ENCODE data around the gene CCDC88B. TPM values are rescaled to one million over a fixed set of nuclear protein-coding genes. Genes with fewer than 3 reads are reported as not detected.
A peak's percentile ranks its signal among the peaks of the same experiment; 100 is the strongest.

Gene CCDC88B
- total and polyA plus RNA-seq, 9 of the 15 experiments (the other 6 are each of a cell fraction or from before 2014, with no cell fraction given), result 0.13 to 18.1 (median 7.9) TPM

- no peak overlapping the region for H3K4me2 ChIP-seq (ENCODE audit: insufficient read depth, low read length)
- no peaks in the 10 kb centered on the region for H3K36me3 ChIP-seq (ENCODE audit: control insufficient read depth, insufficient read depth, low read length)
- peaks cover 2% of the 10 kb centered on the region for H3K9me1 ChIP-seq (ENCODE audit: control insufficient read depth, insufficient read depth, low read length)
- peaks cover 38 to 75% of the 10 kb centered on the region in 2 experiments; a peak in 4 of 5 replicates for H3K27me3 ChIP-seq (ENCODE audit: control insufficient read depth in 2 of 2, insufficient read depth in 2 of 2, low read length in 2 of 2)
- no peak overlapping the region for H3K27ac ChIP-seq (ENCODE audit: extremely low read depth, low read depth, low read length)
- intact Hi-C loops (cut with micrococcal nuclease) (no loop called here), in situ Hi-C loops (cut with MboI) (no loop called here)
- WGBS (ENCODE audit: insufficient coverage, low coverage, missing lambda C conversion rate), result 0% methylated on average over 2 of the region's 2 CpGs
- TF ChIP-seq ZSCAN32 (CRISPR knock-in tag; IDR thresholded peaks at IDR 0.05) (no peak), SMARCC2 (IDR thresholded peaks at IDR 0.05; ENCODE audit: low read depth) (no peak), EGR1 (conservative IDR thresholded peaks at IDR 0.05) (no peak), POU5F1 (IDR thresholded peaks at IDR 0.05; ENCODE audit: borderline replicate concordance, low read depth, low read length, partially characterized antibody) (no peak), ZFP36 (IDR thresholded peaks at IDR 0.05; ENCODE audit: low read depth, low read length, partially characterized antibody) (peak; percentile 72), RBM25 (IDR thresholded peaks at IDR 0.05; ENCODE audit: low read depth, low read length, severe bottlenecking) (peak; percentile 44), KLF1 (tag; IDR thresholded peaks at IDR 0.05) (no peak), MAFG (tag; conservative IDR thresholded peaks at IDR 0.05) (no peak), ZBTB34 (CRISPR knock-in tag; IDR thresholded peaks at IDR 0.05) (no peak), L3MBTL2 (IDR thresholded peaks at IDR 0.05) (no peak), FOXA1 (IDR thresholded peaks at IDR 0.05; ENCODE audit: borderline replicate concordance) (no peak), ZKSCAN8 (CRISPR knock-in tag; IDR thresholded peaks at IDR 0.05) (no peak), MBD1 (CRISPR knock-in tag; IDR thresholded peaks at IDR 0.05) (no peak), CTBP1 (IDR thresholded peaks at IDR 0.05; ENCODE audit: borderline replicate concordance) (no peak)
- H3K9me3 ChIP-seq (replicated peaks; ENCODE audit: control insufficient read depth, insufficient read depth, low read depth, low read length), result peaks cover 8% of the 10 kb centered on the region
- no peak overlapping the region for H2AFZ ChIP-seq (ENCODE audit: low read depth, low read length)
- ATAC-seq (no peak), DNase-seq (ENCODE audit: extremely low read depth in 1 of 4, low spot score in 3 of 4) (no peak), FAIRE-seq (no peak)
- H3K9ac ChIP-seq (ENCODE audit: insufficient read depth in 1 of 2, low read depth in 2 of 2, low read length in 2 of 2), result no peak overlapping the region
- 0 out of 2 replicates have a peak, but pooled peaks cover 6% of the 10 kb centered on the region for H4K20me1 ChIP-seq (replicated peaks; ENCODE audit: control insufficient read depth, insufficient read depth, low read length)
- BruUV-seq (replicated peaks), result no TSS peak
- ChIA-PET POLR2A (interaction anchor here (0.8 kb wide), 1 partner anchor 29 kb away, joined by 3 read pairs; no protein-coding TSS in a partner anchor), CTCF (ENCODE audit: low intra/inter-chr PET ratio) (no interaction called here)
- H3K79me2 ChIP-seq (ENCODE audit: control insufficient read depth, insufficient read depth, low read length), result no peaks in the 10 kb centered on the region
- peaks cover 11 to 13% of the 10 kb centered on the region in 2 experiments for H3K4me1 ChIP-seq (replicated peaks in 1 of 2; ENCODE audit: control insufficient read depth in 2 of 2, insufficient read depth in 2 of 2, low read length in 2 of 2)
- no peak overlapping the region for H3K4me3 ChIP-seq
Measured at GRCh38 chr11:64383580-64383979, 43.6 kb downstream of the CCDC88B start.
